Adrenal gland (tissue), 12 donors: ENCODE data around the gene MADD. TPM values are rescaled to one million over a fixed set of nuclear protein-coding genes. Genes with fewer than 3 reads are reported as not detected.
A peak's percentile ranks its signal among the peaks of the same experiment; 100 is the strongest.

ENCODE experiments used
- DNase-seq, 7 donors: peaks; one replicate each; pipeline ENCODE4 v3.0.0-alpha.2; 2019 to 2020
- H3K27ac ChIP-seq, 5 donors: fragments of 200-600 bp; sonication (generic) in 4 of 5; 1 replicate in 3 of 5; 2 replicates in 2 of 5; pipeline versions ENCODE4 v1.5.1 to v1.8.0; 2016 to 2020; ENCODE audit warnings: mild to moderate bottlenecking in 1 of 5
- H3K27me3 ChIP-seq: fragments of 200-600 bp; 2 replicates; pipeline ENCODE4 v1.8.0; 2021
- H3K36me3 ChIP-seq, 2 donors: fragments of 200-600 bp; replicated peaks in 1 of 2; 1 replicate in 1 of 2; 2 replicates in 1 of 2; pipeline versions ENCODE4 v1.5.1 to v1.8.0; 2018 to 2022
- H3K4me1 ChIP-seq, 2 donors: fragments of 200-600 bp; replicated peaks in 1 of 2; 1 replicate in 1 of 2; 2 replicates in 1 of 2; pipeline versions ENCODE4 v1.5.1 to v1.8.0; 2018 to 2021
- H3K4me3 ChIP-seq, 4 donors: fragments of 200-600 bp; sonication (generic) in 3 of 4; one replicate each; pipeline ENCODE4 v1.5.1; 2016 to 2018
- H3K9me3 ChIP-seq, 3 donors: fragments of 200-600 bp; sonication (generic) in 1 of 3; replicated peaks in 1 of 3; 1 replicate in 2 of 3; 2 replicates in 1 of 3; pipeline versions ENCODE4 v1.5.1 to v1.8.0; 2016 to 2021
- CTCF ChIP-seq, 6 experiments: fragments of 450-650 bp in 4 of 6; fragments of 200-600 bp in 2 of 6; sonication (generic) in 1 of 6; IDR thresholded peaks; 1 replicate in 5 of 6; 2 replicates in 1 of 6; pipeline versions ENCODE4 v1.5.1 to v1.8.0; 2016 to 2021; ENCODE audit warnings: antibody characterized with exemption in 6 of 6, mild to moderate bottlenecking in 2 of 6, moderate library complexity in 1 of 6
- POLR2A ChIP-seq, 2 donors: fragments of 450-650 bp; IDR thresholded peaks; one replicate each; pipeline ENCODE4 v1.6.1; 2017; ENCODE audit warnings: antibody characterized with exemption in 2 of 2, mild to moderate bottlenecking in 2 of 2, moderate library complexity in 1 of 2
- WGBS, 4 donors: extraction: QIAGEN DNeasy Blood & Tissue Kit in 2 of 4; methylation state at CpG; one replicate each; pipeline versions ENCODE4 v1.1.5 to v1.1.7; 2013 to 2017; 5-methylcytosine and 5-hydroxymethylcytosine counted together
- intact Hi-C, 2 donors: fragments of 100-400 bp; cut with DNase I; formaldehyde crosslinking; loops; one replicate each; pipeline versions ENCODE4 v1.14.1 to v1.15.0; 2022 to 2023
- polyA plus RNA-seq, 3 donors: library from polyadenylated mRNA; stranded (reverse); fragments of 200-250 nt in 2 of 3; fragments of 350-450 nt in 1 of 3; fragmentation: Illumina TruSeq in 1 of 3; extraction: RNeasy Lipid Tissue Mini Kit (QIAGEN cat#74804) in 1 of 3; gene quantifications; one replicate each; pipeline ENCODE4 v1.2.3, GENCODE V29; 2013 to 2014
- total RNA-seq, 9 donors: library from RNA; depleted of rRNA in 4 of 9; stranded (reverse); fragments of >200 nt in 4 of 9; fragments of 120-200 nt in 1 of 9; fragmentation: NEBNext Ultra II Directional in 1 of 9; extraction: Animal tissue kit (Norgen Biotek cat#: 25700) in 1 of 9; gene quantifications; one replicate each; pipeline versions ENCODE4 v1.1.0 to v1.2.4, GENCODE V29; 2013 to 2023
- donor health status: healthy with polysubstance abuse.
- donor health status: Bipolar disorder and iron deficiency.
- donor health status: DM: yes; HTN: yes; CAD: no.
- donor health status: DM: no; HTN: no; CAD: no.
- donor health status: DM: no; HTN: no; CAD: no.
- donor health status: DM: yes; HTN: yes; CAD: no.

Gene MADD
- total and polyA plus RNA-seq, 12 donors: 33.4 to 83.0 (median 49.2) TPM

GRCh38 chr11:47234669-47235100, 35.2 kb upstream of the MADD start:
- Histone ChIP-seq H3K27me3 (no peaks in the 10 kb centered on the region), H3K9me3 (no peaks in the 10 kb centered on the region), H3K4me3 (peak overlapping the region in 1 of 4 donors; percentile 35), H3K4me1 (peaks cover 7 to 29% of the 10 kb centered on the region in 2 donors), H3K36me3 (peaks cover 0 to 13% of the 10 kb centered on the region in 2 donors), H3K27ac (peak overlapping the region; percentile 39 to 93 (median 71))
- intact Hi-C loops: no loop called here
- DNase-seq: peak; percentile 89 to 95 (median 93)
- TF ChIP-seq POLR2A (IDR thresholded peaks at IDR 0.05) (peak in 1 of 2 donors; percentile 65), CTCF (IDR thresholded peaks at IDR 0.05) (no peak)
- WGBS, 4 donors: 33 to 47% (median 39%) methylated on average over 3 to 12 of the region's 12 CpGs

- no peaks in the 10 kb centered on the region for H3K9me3 ChIP-seq
- DNase-seq: no peak
- H3K4me3 ChIP-seq: no peak overlapping the region
- no peaks in the 10 kb centered on the region for H3K27me3 ChIP-seq
- peak overlapping the region; percentile 39 to 93 (median 71) for H3K27ac ChIP-seq
- TF ChIP-seq POLR2A (IDR thresholded peaks at IDR 0.05) (no peak), CTCF (IDR thresholded peaks at IDR 0.05) (no peak)
- 63 to 76% (median 67%) methylated on average over 7 to 12 of the region's 12 CpGs for whole genome bisulfite sequencing, 4 donors
- peaks cover 7 to 29% of the 10 kb centered on the region in 2 donors for H3K4me1 ChIP-seq
- intact Hi-C loops: no loop called here
- H3K36me3 ChIP-seq: peaks cover 0 to 18% of the 10 kb centered on the region in 2 donors
Observed at GRCh38 chr11:47235163-47235562, 34.8 kb upstream of the MADD start.

GRCh38 chr11:47236482-47236881, 33.5 kb upstream of the MADD start:
- TF ChIP-seq POLR2A (IDR thresholded peaks at IDR 0.05) (no peak), CTCF (IDR thresholded peaks at IDR 0.05) (no peak)
- WGBS, 4 donors: 59 to 74% (median 65%) methylated on average over 5 of the region's 5 CpGs
- H3K4me1 ChIP-seq: peaks cover 7 to 29% of the 10 kb centered on the region in 2 donors
- H3K36me3 ChIP-seq: peaks cover 0 to 31% of the 10 kb centered on the region in 2 donors
- no peak overlapping the region for H3K4me3 ChIP-seq
- no peaks in the 10 kb centered on the region for H3K9me3 ChIP-seq
- H3K27me3 ChIP-seq: no peaks in the 10 kb centered on the region
- peak overlapping the region in 1 of 5 donors; percentile 50 for H3K27ac ChIP-seq
- intact Hi-C loops: no loop called here
- peak in 4 of 7 donors; percentile 43 to 65 (median 58) for DNase-seq

GRCh38 chr11:47239852-47240251, 30.1 kb upstream of the MADD start:
- no peaks in the 10 kb centered on the region for H3K9me3 ChIP-seq
- WGBS, 4 donors: 94 to 98% (median 95%) methylated on average over 8 to 10 of the region's 10 CpGs
- intact Hi-C loops: no loop called here
- H3K4me3 ChIP-seq: no peak overlapping the region
- TF ChIP-seq POLR2A (IDR thresholded peaks at IDR 0.05) (no peak), CTCF (IDR thresholded peaks at IDR 0.05) (no peak)
- peaks cover 0 to 17% of the 10 kb centered on the region in 2 donors for H3K4me1 ChIP-seq
- peaks cover 0 to 65% of the 10 kb centered on the region in 2 donors for H3K36me3 ChIP-seq
- H3K27me3 ChIP-seq: no peaks in the 10 kb centered on the region
- DNase-seq: no peak
- H3K27ac ChIP-seq: peak overlapping the region in 2 of 5 donors; percentile 0 to 2
